Measurements from ENCODE around the gene HSPA1B. TPM values are rescaled to one million over a fixed set of nuclear protein-coding genes. Genes with fewer than 3 reads are reported as not detected.
"Not testable (repeated sequence)": the region's sequence is repeated elsewhere in the genome, so short reads cannot be mapped to it uniquely, and the experiment has no call there.

HSPA1B gene
- total RNA-seq, 1 donor: 303 TPM

DNA sequence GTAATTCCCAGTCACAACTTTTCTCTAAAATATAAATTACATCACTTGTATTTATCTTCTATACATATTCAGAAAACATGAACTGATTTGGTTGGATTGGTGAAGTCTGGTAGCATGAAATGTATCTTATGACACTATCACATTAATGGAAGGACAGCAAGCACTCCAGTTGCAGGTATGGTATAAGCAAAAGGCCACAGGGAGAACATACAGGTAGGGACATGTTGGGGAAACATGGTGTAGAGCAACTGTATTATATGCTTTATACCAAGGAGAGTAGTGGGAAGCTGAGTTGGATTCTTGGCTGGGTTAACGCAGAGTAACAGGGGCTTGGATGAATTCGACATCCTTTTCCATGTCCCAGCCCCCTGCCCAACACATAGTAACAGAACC, 30.5 kb upstream of the HSPA1B start:
- no peak for DNase-seq (ENCODE audit: low read depth in 2 of 3, low spot score in 2 of 3)

DNA sequence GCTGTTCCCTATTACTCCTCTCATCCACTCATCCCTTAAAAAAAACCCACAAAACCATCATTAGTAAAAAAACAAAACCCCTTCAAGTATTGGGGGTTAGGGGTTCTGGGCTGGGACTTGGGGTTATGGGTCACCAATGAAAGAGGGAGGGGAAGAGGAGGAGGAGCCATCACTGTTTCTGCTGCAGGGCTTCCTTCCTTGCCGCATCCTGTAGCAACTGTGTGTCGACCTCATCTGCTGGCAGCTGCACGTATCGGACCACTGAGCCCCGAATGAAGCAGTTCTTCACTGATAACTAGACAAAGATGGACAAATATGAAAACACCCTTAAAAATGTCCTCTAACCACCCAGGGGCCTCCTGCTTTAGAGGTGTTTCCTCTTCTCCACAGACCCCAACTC, 29.9 kb upstream of the HSPA1B start:
- peak in 1 of 3 donors; percentile 48 for DNase-seq (ENCODE audit: low read depth in 2 of 3, low spot score in 2 of 3)

DNA sequence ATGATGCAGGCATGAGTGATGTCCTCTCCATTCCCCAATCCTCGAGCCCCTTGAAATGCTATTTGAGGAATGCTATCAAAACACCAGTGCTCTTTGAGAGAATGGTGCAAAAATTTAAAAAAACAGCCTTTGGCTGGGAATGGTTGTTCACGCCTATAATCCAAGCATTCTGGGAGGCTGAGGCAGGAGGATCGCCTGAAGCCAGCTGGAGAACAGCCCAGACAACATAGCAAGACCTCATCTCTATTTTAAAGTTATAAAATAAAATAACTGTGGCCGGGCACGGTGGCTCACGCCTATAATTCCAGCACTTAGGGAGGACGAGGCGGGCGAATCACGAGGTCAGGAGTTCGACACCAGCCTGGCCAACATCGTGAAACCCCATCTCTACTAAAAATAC, 27.8 kb upstream of the HSPA1B start:
- no peak for DNase-seq (ENCODE audit: low read depth in 2 of 3, low spot score in 2 of 3)

DNA sequence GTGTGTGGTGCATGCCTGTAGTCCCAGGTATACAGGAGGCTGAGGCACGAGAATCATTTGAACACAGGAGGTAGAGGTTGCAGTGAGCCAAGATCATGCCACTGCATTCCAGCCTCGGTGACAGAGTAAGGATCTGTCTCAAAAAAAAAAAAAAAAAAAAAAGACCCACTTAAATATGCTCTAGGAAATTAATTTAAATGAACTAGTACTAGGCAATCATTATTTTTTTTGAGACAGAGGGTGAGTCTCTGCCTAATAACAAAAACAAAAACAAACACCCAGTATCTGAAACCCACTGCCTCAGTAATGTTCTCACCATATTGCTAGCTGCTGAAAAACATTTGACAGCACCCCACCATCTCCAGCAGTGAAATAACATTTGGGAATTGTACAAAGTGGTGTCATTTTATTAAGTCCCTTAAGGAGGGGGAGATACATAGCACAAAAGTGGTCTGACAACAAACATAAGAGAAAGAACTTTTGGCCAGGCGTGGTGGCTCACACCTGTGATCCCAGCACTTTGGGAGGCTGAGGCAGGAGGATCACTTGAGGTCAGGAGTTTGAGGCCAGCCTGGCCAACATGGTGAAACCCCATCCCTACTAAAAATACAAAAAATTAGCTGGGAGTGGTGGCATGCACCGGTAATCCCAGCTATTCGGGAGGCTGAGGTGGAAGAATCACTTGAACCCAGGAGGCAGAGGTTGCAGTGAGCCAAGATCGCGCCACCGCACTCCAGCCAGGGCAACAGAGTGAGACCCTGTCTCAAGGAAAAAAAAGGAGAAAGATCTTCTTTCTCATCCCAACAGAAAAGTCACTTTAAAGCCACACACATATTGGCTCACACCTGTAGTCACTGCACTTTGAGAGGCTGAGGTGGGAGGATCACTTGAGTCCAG, 26.3 kb upstream of the HSPA1B start:
- DNase-seq (ENCODE audit: low read depth in 2 of 3, low spot score in 2 of 3): not testable (repeated sequence)

- no peak for DNase-seq (ENCODE audit: low read depth in 2 of 3, low spot score in 2 of 3)
Observed at GRCh38 chr6:31805939-31806469, 21.5 kb upstream of the HSPA1B start.

DNA sequence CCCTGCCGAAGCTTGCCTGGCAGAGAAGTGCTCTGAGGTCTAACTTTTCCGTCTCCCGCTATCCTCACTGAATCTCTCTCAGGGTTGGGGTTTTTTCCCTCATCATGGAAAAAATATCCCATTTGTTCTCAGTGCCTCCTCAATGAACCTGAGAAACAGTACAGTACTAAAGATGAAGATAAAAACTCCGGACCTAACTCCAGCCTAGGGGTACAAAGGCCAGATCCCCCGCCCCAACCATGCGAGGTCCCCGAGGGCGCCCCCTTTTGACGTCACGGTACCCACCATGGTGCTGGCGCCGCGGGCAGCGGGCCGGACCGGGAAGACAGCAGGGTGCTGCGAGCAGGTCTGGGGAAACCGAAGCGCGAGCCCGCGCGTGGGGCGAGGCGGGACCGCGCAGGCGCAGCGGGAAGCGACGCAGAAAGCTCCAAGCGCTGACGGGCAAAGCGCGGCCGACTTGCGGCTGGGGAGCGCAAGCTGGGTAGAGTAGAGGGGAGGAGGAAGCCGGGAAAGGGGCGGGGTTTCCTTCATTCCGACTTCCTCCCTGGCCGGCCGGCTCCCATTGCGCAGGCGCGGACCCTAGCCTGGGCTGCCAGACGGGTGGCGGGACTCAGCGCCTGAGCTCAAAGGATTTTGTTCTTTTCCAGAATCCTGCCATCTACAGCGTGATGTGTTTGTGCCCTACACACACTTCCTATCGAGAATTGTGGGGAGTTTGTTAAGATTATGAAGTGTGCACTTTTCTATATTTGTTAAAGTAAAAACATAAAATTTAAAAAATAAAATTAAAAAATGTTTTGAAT, 20.9 kb upstream of the HSPA1B start, which contains the start of gene LSM2:
LSM2 (minus strand) TSS at position 497 of the 803 bp plus-strand sequence; CDS start at position 288, 209 bp downstream.
- DNase-seq (ENCODE audit: low read depth in 2 of 3, low spot score in 2 of 3): peak; percentile 91 to 98 (median 96)

- DNase-seq (ENCODE audit: low read depth in 2 of 3, low spot score in 2 of 3): not testable (repeated sequence)
Observed at GRCh38 chr6:31808599-31808998, 18.9 kb upstream of the HSPA1B start.

GRCh38 chr6:31811645-31812044, 15.9 kb upstream of the HSPA1B start:
- DNase-seq (ENCODE audit: low read depth in 2 of 3, low spot score in 2 of 3): no peak

DNA sequence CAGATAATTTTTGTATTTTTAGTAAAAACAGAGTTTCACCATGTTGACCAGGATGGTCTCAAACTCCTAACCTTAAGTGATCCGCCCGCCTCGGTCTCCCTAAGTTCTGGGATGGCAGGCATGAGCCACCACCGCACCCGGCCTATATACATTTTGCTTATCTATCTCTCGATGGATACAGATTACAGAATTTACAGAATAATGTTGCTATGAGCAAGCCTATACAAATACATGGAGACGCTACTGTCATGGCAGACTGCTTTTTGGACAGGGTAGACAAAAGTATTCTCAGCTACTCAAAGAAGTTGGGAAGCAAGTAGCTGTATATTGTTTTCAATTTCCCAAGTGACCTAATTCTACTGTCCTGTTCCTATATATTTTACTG, 14.1 kb upstream of the HSPA1B start:
- DNase-seq (ENCODE audit: low read depth in 2 of 3, low spot score in 2 of 3): no peak

- DNase-seq (ENCODE audit: low read depth in 2 of 3, low spot score in 2 of 3): peak in 2 of 3 donors; percentile 82 to 85
Observed at GRCh38 chr6:31814677-31815024, 12.9 kb upstream of the HSPA1B start.

- DNase-seq (ENCODE audit: low read depth in 2 of 3, low spot score in 2 of 3): peak in 2 of 3 donors; percentile 84 to 92
Observed at GRCh38 chr6:31815025-31815838, 12.3 kb upstream of the HSPA1B start, which contains the start of the genes HSPA1A and HSPA1L. Gene HSPA1A (plus strand): TSS chr6:31815543. CDS start chr6:31815757, 214 bp downstream. Gene HSPA1L (minus strand): TSS chr6:31815283. CDS start chr6:31811972, 3,311 bp downstream.

- peak in 1 of 3 donors; percentile 42 for DNase-seq (ENCODE audit: low read depth in 2 of 3, low spot score in 2 of 3)
Observed at GRCh38 chr6:31817133-31817928, 10.2 kb upstream of the HSPA1B start.

- not testable (repeated sequence) for DNase-seq (ENCODE audit: low read depth in 2 of 3, low spot score in 2 of 3)
Observed at GRCh38 chr6:31817929-31818511, 9.5 kb upstream of the HSPA1B start.

- no peak for DNase-seq (ENCODE audit: low read depth in 2 of 3, low spot score in 2 of 3)
Observed at GRCh38 chr6:31819871-31820299, 7.7 kb upstream of the HSPA1B start.

- DNase-seq (ENCODE audit: low read depth in 2 of 3, low spot score in 2 of 3): not testable (repeated sequence)
Observed at GRCh38 chr6:31820399-31820798, 7.1 kb upstream of the HSPA1B start.

- peak in 1 of 3 donors; percentile 56 for DNase-seq (ENCODE audit: low read depth in 2 of 3, low spot score in 2 of 3)
Observed at GRCh38 chr6:31821301-31822035, 6.1 kb upstream of the HSPA1B start.

GRCh38 chr6:31822036-31822821, 5.3 kb upstream of the HSPA1B start:
- DNase-seq (ENCODE audit: low read depth in 2 of 3, low spot score in 2 of 3): peak; percentile 37 to 82 (median 80)

Measured in hematopoietic multipotent progenitor cell (in vitro differentiated cells).